ENCODE data around the gene NPBWR2. TPM values are rescaled to one million over a fixed set of nuclear protein-coding genes. Genes with fewer than 3 reads are reported as not detected.

NPBWR2 gene
- total and polyA plus RNA-seq, 4 donors: not detected

GRCh38 chr20:64075556-64075955 is 31.8 kb downstream of the NPBWR2 start:
- no peaks in the 10 kb centered on the region for H3K27me3 ChIP-seq (ENCODE audit: control insufficient read depth in 4 of 4, insufficient read depth in 4 of 4, low read length in 3 of 4)
- no peaks in the 10 kb centered on the region for H3K9me3 ChIP-seq (ENCODE audit: control insufficient read depth in 4 of 4, low read length in 3 of 4)
- DNase-seq (ENCODE audit: low spot score): no peak
- 93% methylated on average over 12 of the region's 12 CpGs for WGBS
- peaks cover 7 to 19% (median 10%) of the 10 kb centered on the region in 4 donors for H3K4me1 ChIP-seq (ENCODE audit: control insufficient read depth in 4 of 4, insufficient read depth in 4 of 4, low read length in 3 of 4)
- H3K36me3 ChIP-seq (ENCODE audit: control insufficient read depth in 4 of 4, insufficient read depth in 3 of 4, low read depth in 1 of 4, low read length in 3 of 4): peaks cover 0 to 10% (median 0%) of the 10 kb centered on the region in 4 donors
- H3K4me3 ChIP-seq (ENCODE audit: low read depth in 1 of 3, low read length in 3 of 3): no peak overlapping the region
- H3K9ac ChIP-seq (ENCODE audit: low read depth in 1 of 2, low read length in 2 of 2): no peak overlapping the region
- no peak overlapping the region for H3K27ac ChIP-seq (ENCODE audit: low read depth in 1 of 2, low read length in 2 of 2)
- TF ChIP-seq EGR1 (IDR thresholded peaks at IDR 0.05; ENCODE audit: low read depth in 2 of 2) (no peak), ZBTB33 (IDR thresholded peaks at IDR 0.05) (no peak), YY1 (IDR thresholded peaks at IDR 0.05) (no peak), RAD21 (IDR thresholded peaks at IDR 0.05) (no peak), FOXA2 (IDR thresholded peaks at IDR 0.05) (no peak), GABPA (IDR thresholded peaks at IDR 0.05 in 1 of 2, conservative IDR thresholded peaks at IDR 0.05 in 1 of 2) (no peak), CTCF (IDR thresholded peaks at IDR 0.05; ENCODE audit: low read depth, low read length, missing input control) (no peak), MAX (IDR thresholded peaks at IDR 0.05) (no peak), HNF4A (conservative IDR thresholded peaks at IDR 0.05) (no peak), SP1 (IDR thresholded peaks at IDR 0.05) (no peak), FOXA1 (IDR thresholded peaks at IDR 0.05) (no peak), JUND (IDR thresholded peaks at IDR 0.05) (no peak), HNF4G (IDR thresholded peaks at IDR 0.05) (no peak), REST (IDR thresholded peaks at IDR 0.05) (no peak), NR2F2 (IDR thresholded peaks at IDR 0.05) (no peak), ATF3 (IDR thresholded peaks at IDR 0.05) (no peak), RXRA (IDR thresholded peaks at IDR 0.05) (no peak), TAF1 (conservative IDR thresholded peaks at IDR 0.05) (no peak)

Measured in liver (tissue), 9 donors.